ENCODE measurements around the gene TAP1.
"Not testable (repeated sequence)": the region's sequence is repeated elsewhere in the genome, so short reads cannot be mapped to it uniquely, and the experiment has no call there.

TAP1 gene, protein sequence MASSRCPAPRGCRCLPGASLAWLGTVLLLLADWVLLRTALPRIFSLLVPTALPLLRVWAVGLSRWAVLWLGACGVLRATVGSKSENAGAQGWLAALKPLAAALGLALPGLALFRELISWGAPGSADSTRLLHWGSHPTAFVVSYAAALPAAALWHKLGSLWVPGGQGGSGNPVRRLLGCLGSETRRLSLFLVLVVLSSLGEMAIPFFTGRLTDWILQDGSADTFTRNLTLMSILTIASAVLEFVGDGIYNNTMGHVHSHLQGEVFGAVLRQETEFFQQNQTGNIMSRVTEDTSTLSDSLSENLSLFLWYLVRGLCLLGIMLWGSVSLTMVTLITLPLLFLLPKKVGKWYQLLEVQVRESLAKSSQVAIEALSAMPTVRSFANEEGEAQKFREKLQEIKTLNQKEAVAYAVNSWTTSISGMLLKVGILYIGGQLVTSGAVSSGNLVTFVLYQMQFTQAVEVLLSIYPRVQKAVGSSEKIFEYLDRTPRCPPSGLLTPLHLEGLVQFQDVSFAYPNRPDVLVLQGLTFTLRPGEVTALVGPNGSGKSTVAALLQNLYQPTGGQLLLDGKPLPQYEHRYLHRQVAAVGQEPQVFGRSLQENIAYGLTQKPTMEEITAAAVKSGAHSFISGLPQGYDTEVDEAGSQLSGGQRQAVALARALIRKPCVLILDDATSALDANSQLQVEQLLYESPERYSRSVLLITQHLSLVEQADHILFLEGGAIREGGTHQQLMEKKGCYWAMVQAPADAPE

DNA sequence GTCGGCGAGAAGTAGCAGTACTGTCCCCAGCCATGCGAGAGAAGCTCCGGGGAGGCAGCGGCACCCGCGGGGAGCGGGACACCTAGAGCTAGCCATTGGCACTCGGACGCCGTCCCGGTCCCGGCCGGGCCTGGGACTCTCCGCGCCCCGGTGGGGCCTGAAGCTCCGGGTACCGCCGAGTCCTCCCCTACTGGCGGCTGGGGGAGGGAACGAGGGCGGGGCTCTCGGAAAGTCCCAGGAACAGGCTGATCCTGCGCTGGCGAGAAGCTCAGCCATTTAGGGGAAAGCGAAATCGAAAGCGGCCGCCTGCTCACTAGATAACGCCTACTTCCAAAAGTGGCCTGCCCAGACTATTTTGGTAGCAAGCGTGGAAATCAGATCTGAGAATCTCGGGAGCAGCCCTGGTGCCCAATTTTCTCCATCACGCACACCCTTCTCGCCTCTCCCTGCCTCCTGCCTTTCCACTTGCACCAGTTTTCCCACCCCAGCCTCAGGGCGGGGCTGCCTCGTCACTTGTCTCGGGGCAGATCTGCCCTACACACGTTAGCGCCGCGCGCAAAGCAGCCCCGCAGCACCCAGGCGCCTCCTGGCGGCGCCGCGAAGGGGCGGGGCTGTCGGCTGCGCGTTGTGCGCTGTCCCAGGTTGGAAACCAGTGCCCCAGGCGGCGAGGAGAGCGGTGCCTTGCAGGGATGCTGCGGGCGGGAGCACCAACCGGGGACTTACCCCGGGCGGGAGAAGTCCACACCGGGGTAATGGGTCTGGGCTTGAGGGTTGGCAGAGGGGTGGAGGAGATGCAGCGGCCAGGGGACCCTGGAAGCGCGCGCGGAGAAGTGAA lies at the start of gene TAP1, which contains the start of gene PSMB9:
Gene TAP1, minus strand, starts transcription at position 164 of the 835 bp plus-strand sequence. Its CDS starts 68 bp downstream, at position 96.
Gene PSMB9, plus strand, starts transcription at position 652 of the 835 bp plus-strand sequence. Its CDS starts 38 bp downstream, at position 690.
- peak; percentile 96 for DNase-seq
- ATAC-seq = peak; percentile 93

DNA sequence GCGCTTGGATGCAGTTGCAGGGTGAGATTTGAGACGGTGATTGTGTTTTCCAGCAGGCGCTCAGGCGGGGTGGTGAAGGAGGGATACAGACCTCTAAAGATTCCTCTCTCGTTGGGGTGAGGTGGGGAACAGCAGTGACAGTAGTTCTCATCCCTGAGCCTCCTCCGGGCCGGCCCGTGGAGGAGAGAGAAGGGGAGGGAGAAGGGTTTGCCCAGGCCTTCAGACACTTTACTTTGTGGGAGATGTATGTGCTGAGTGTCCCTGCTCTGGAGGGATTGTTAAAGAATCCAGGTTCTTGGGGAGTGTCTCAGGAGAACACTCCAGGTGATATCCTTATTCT lies 41.5 kb upstream of the TAP1 start:
- DNase-seq (no peak), ATAC-seq (no peak)

DNA sequence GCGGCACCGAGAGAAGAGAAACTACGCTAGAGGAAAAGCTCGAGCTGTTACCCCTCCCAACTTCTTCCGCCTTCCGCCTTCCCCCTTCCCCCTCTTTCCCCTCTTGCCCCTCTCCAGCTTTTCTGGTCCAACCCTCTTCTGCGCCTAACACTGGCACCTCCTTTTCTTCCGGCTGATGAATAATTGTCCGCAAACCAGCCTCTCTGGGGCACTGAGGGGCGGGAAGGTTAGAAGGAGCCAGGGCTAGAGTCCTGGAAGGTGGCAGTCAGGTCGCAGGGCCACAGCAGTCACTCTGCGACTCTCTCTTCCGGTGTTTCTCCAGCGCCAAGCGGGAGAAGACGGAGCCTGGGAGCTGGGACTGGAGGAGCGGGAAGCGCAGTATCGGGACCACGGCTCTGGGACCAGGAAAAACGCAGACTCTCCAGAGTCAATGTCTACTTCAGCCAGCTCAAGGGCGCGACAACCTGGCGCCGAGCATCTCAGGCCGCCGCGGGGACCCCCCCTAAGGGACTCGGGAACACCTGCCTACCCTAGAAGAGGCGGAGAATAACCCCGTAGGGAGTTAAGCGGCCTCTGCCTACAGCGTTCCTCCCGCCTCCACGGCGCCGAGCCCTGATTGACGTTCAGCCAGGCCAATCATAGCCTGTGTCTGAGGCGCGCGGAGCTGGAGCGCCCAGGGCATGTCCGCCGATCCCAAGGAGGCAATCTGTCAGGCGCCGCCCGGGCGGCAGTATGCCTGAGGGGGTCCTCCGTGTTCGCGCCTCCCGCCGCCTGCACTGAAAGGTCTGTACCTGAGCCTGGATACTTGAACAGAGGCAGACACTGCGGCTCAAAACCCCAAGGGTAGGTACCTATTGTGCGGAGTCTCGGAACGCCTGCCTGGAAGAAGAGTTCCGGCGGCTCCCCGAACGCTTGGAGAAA lies 40.8 kb upstream of the TAP1 start:
- DNase-seq = peak; percentile 97
- peak; percentile 99 for ATAC-seq

DNA sequence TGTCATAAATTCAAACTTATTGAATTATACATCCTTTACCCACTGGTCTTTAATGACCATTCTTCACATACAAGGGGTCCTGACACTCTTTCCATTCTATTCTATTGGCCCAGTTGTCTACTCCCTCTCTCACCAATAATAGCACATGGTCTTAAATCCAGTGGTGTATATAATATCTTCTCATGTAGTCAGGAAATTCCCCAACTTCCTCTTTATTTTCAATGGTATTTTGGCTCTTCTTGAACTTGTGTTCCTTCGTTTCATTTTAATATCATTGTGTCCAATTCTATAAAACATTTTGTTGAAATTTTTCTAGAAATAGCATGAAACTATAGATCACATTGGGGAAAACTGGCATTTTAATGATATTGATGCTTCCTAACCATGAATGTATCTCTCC lies 37.3 kb upstream of the TAP1 start:
- ATAC-seq (no peak), DNase-seq (no peak)

DNA sequence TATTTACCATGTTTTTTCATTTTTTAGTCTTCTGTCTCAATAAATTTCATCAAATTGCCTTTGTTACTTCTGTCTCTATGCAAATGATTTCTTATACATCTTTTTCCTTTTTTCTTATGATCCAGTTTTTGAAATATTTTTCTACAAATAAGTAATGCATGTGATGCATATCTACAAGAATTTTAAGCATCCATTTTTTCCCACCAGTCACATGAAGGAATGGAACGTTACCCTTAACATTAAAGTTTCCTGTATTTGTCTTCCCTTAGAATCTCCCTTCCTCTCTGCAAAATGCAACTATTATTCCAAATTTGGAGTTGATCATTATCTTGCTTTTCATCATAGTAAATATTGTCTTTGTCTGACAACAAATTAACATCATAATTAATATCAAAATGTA lies 36.0 kb upstream of the TAP1 start:
- ATAC-seq = no peak
- no peak for DNase-seq

DNA sequence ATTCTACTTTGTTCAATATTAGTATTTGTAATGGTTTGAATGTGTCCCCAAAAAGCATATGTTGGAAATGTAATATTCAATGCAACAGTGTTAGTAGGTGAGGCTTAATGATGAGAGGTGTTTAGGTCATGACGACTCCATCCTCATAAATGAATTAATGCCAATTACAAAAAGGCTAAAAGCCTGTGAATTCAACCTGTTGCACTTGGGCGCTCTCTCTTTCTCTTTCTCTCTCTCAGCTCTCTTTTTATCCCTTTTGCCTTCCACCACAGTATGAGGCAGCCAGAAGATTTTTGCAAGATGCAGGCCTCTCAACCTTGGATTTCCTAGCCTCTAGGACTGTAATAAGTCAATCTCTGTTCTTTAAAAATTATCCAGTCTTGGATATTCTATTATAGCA lies 35.1 kb upstream of the TAP1 start:
- ATAC-seq (no peak), DNase-seq (no peak)

DNA sequence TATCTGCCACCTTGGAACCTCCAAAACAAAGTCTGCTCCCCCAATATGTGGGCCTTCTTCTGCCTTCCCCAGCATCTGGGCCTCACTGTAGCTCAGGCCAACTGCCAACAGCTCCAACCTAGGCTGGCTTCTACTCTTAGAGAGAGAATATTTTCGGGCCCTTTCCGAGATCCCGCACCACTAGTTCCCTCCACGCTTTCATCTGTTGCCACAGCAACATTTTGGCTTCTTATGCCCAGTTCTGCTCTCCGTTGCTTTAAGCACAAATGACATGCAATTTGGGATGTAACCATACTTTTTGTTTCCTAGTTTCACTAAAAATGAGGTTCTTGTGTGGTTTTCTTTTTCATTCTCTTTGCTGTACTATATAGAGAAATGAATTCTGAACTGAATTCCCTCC lies 34.1 kb upstream of the TAP1 start:
- no peak for ATAC-seq

DNA sequence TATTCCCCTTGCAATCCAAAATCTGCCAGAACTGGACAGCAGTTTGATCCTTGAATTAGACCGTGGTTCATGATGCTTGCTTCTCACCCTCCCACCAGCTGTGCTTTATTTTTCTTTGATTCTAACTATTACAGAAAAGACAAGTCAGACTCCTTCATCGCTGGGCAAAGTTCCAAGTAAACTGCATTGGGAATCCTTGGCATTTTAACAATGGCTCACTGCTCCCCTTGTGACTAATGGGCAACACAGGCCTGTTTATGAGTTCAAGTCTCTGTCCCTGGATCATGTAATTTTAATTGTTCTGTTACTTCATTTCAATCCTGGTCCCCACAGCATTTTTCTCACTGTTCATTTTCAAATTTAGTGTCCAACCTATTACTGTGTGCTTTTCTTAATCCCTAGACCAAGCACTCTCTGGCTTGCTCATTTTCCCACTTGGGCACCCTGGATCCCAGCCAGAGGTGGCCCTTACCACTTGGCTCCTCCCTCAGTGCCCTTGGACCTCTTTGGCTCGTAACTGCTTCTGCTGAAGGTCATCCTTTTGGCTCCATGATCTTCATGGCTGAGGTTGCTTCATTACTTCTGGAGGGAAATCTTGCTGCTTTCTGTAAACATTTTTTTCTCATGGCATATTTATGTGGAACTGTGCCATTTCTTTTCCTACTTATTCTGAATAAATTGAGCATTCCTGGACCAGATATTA lies 33.3 kb upstream of the TAP1 start:
- DNase-seq (no peak), ATAC-seq (no peak)

More for the DNA sequence above, 34.1 kb upstream of the TAP1 start:
- no peak for DNase-seq

DNA sequence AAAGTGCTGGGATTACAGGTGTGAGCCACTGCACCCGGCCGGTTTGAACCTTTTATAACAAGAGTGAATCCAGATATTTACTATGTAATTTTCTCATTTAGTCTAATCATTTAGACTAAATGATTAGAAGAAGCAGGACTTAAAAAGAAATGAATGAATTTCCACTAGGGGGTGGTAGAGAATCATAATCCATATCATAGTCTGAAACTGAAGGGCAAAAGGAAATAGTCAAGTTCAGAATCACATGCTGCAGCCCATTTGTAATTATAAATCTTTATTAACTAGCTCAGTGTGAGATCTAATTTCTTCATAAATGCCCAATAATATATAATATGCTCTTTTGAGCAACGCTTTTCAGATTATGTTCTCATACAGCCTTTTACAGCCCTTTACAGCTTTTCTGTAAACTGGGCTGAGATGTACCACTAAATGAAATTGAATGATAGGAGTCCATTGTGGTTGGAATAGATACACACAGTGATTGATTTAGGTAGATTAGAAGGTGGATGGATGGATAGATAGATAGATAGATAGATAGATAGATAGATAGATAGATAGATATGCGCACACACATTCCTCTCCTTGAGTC lies 32.3 kb upstream of the TAP1 start:
- no peak for DNase-seq
- ATAC-seq = peak; percentile 56

DNA sequence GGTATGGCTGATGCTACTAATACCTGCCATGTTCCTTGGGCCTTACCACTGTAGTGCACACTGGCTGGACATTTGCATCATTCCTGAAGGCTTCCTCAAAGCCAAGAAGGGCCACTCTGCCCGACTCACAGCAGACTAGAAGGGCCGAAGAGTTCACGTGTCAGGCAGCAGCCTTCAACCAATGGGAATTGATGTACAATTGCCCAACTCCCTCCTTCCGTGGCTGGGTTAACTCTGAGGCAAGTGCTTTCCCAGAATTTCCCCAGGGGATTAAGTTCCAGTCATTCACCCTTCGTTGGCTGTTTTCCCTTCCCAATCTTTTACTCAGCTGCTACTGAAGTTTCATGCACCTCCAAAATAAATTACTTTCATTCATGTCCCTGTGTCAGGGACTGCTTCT lies 30.3 kb upstream of the TAP1 start:
- DNase-seq = no peak
- no peak for ATAC-seq

DNA sequence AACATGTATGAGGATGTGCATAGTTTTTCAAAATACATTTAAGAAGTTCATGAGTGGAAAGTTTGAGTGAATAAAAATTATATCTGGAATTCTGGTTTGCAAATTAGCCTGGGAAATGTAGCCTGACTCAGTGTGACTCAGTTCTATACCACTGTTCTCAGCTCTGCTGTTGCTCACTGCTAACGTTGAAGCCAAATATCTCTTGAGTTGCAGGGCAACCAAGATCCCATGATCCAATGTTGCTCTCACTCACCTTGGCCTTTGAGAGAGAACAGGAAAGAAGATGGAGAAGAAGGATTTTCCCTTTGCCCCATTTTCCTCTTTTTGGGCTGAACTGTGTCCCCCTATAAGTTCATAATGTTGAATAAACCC lies 29.4 kb upstream of the TAP1 start:
- DNase-seq (no peak), ATAC-seq (peak; percentile 78)

DNA sequence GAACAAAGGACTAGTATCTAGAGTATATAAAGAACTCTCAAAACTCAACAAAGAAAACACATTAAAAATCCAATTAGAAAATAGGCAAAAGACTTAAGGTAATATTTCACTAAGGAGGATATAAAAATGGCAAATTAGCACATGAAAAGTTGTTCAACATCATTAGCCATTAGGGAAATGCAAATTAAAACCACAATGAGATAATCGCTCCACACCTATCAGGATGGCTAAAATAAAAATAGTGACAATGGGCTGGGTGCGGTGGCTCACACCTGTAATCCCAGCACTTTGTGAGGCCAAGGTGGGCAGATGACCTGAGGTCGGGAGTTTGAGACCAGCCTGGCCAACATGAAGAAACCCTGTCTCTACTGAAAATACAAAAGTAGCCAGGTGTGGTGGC lies 27.5 kb upstream of the TAP1 start:
- not testable (repeated sequence) for DNase-seq, ATAC-seq

DNA sequence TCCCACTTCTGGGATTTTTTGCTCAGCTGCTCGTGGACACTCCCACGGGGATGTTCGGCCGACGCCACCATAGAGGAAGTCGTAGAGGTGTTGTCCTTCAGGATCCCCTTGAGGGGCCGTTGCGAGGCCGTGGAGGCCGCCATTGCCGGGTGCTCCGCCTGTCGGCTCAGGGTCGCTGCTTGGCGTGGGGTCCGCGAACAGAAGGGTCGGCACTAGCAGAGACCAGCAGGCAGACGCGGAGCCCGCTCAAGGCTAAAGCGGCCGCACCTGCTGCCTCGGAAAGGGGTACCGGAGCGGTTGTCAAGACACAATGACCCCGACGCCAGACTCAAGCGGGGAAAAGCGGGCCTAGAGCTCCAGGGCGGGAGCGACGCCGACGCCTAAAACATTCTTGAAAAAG lies 26.2 kb upstream of the TAP1 start:
- no peak for ATAC-seq

DNA sequence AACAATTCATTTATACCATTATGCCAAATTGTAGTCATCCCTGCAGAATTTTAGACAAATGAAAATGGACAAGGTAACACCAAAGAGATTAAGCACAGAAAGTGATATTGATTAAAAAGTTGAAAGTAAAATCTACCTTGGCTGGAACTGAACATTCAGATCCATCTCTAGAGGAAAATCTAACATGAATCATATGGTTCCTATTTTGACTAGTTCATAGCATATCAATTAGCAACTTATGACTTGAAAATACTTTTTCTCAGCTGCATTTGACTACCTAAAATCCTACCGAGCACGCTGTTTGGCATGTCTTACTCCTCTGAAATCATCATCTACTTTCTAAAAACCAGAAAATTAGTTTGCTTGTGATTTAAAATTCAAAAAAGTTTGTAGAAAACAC lies 23.1 kb upstream of the TAP1 start:
- no peak for ATAC-seq
- no peak for DNase-seq

More for the DNA sequence above, 26.2 kb upstream of the TAP1 start:
- DNase-seq = no peak

DNA sequence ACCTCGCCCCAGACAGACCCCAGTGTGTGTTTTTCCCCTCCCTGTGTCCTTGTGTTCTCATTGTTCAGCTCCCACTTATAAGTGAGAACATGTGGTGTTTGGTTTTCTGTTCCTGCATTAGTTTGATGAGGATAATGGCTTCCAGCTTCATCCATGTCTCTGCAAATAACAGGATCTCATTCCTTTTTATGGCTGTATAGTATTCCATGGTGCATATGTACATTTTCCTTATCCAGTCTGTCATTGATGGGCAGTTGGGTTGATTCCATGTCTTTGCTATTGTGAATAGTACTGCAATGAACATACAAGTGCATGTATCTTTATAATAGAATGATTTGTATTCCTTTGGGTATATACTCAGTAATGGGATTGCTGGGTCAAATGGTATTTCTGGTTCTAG lies 20.4 kb upstream of the TAP1 start:
- not testable (repeated sequence) for ATAC-seq, DNase-seq

DNA sequence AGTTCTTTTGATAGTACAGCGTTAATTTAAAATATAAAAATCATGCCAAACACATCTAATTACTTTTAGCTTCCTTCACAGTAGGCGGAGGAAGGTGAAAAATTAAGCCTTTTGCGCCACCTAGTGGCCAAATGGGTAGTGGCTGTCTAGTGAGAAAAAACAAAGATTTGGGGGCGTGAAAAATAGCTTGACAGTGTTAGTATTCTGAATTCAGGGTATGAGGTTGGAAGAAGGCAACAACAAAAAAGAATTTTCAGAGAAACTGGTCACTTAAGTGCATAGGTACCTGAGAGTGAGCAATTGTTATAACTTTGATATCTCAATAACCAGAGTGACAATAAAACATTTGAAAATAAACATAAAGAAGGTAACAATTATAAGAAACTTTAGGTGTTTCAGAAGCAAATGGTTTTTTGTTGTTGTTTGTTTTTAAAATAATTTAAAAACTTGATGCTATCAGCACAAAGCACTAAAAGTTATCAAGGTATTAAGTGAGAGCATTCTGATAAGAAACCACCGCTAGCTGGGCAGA lies 14.8 kb upstream of the TAP1 start:
- DNase-seq (peak; percentile 88), ATAC-seq (peak; percentile 74)

DNA sequence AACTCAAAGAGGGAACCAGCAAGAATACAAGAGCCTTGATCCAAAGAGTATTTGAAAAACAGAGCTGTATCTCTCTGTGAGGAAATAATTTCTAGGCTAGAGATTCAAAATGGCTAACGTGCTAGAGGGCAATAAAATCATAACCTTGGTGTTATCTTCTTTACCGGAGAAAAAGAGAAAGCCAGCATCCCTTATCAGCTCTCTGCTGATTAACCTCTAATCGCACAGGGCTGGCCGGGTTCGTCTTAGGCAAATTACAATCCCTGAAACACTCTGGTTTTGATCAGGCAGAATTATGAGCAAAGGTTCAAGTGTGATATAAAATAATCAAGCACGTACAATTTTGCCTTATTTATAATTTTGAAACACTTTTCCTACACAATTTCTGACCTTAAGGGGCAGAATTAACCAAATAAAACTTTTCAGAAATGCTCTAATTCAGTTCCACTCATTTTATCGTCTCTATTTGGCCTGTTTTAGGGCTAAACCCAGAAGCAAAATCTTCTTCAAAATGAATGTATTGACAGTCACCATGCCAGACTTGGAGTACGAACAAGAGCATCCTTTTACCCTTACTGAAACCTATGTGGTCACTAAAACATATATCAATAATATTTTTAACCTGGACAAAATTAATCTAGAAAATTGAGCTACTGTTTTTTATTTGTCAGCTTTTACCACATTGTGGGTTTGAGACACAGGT lies 14.2 kb upstream of the TAP1 start:
- ATAC-seq = peak; percentile 43

DNA sequence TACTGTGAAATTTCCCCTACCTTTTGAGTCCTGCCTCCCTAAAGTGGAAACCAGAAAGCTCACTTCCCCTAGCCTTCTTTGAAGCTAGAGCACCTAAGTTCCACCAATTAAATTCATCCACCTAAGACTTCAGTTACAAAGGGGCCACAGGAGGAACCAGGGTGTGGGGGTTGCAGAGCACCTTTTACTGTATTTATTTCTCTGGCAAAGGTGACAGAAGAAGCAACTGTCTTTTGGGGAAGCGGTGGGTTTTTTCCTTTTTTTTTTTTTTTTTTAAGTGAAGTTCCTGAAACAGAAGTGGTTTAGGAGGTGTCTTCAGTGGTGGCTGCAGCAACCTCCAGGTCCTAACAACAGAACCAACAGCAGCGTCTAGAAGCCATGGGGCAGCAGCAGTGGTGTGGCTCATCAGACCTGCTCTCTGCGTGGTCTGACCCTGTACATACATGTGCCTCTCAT lies 13.5 kb upstream of the TAP1 start:
- no peak for DNase-seq
- ATAC-seq = no peak

More for the DNA sequence above, 14.2 kb upstream of the TAP1 start:
- no peak for DNase-seq

DNA sequence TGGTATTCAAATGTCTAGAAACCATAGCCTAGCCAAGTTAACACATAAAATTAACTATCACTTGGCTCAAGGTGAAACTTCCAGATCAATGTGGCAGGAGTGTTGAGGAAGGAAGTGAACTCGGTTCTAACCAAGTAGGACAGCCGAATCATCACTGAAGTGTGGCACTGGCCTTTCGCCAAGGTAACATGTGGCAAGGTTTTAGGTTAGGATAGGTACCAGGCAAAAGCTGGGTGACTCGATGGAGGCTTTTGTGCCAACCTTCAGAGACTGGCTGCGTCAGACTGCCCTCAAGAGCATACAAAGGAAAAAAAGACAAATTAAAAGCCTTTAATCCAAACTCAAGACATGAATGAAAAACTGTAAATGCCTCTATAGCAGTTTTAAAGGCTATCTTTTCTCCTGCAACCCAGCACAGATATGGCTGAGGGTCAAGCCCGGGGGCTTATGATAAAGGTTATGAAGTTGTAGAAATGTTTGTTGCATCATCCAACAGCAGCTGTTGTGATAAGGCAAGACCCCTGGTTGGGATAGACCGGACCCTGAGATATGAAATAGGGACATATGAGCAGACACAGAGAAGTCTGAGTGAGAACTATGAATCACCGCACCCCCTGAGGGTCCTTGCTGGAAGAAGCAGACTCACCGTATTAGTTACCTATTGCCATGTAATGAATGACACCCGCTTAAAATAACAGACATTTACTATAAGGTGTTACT lies 12.4 kb upstream of the TAP1 start:
- ATAC-seq (no peak), DNase-seq (no peak)
